Renal pelvis (tissue), 4 donors: ENCODE measurements around the gene DISC1. TPM values are rescaled to one million over a fixed set of nuclear protein-coding genes. Genes with fewer than 3 reads are reported as not detected.
"Not testable (repeated sequence)": the region's sequence is repeated elsewhere in the genome, so short reads cannot be mapped to it uniquely, and the experiment has no call there.

Source experiments
- DNase-seq: peaks from one replicate; pipeline ENCODE4 v3.0.0-alpha.2; 2013
- polyA plus RNA-seq, 3 donors: library from polyadenylated mRNA; unstranded; fragments of 120-200 nt; gene quantifications; one replicate each; pipeline ENCODE4 v1.2.1, GENCODE V29; 2013; ENCODE audit not compliant: insufficient read length in 3 of 3

DISC1 gene
- polyA plus RNA-seq, 3 donors = 5.0 to 5.5 (median 5.3) TPM

DNA sequence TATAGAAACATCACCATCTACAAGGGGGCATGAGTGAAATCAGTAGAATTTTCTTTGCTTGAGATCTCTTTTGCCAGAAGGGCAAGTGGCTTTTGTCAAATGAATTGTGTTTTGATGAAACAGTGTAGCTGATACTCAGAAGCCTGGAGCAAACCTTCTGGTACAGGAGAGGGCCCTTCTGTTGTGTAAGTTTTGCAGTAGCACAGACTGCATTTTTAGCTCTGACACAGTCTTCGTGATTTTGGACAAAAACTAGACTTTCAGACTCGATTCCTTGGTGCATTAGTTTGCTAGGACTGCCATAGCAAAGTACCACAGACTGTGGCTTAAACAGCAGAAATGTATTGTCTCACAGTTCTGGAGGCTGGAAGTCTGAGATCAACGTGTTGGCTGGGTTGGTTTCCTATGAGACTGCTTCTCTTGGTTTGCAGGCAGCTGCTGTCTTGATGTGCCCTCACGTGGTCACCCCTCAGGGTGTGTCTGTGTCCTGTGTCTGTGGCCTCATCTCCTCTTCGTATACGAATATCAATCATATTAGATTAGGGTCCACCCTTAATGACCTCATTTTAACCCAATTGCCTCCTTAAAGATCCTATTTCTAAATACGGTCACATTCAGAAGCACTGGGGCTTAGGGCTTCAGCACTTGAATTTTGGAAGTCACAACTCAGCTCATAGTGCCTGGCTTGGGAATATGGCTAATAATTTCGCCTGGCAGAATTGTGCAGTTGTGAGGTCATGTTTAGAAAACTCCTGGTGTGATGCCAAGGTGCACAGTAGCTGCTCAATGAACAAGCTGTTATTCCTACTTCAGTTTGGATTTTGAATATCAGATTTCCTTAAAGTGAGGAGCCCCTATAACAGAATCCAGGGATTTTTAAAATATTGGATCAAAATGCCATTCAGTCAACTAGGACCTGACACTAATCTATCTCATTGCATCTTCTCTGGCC lies 21.2 kb upstream of the DISC1 start:
- DNase-seq = no peak

DNA sequence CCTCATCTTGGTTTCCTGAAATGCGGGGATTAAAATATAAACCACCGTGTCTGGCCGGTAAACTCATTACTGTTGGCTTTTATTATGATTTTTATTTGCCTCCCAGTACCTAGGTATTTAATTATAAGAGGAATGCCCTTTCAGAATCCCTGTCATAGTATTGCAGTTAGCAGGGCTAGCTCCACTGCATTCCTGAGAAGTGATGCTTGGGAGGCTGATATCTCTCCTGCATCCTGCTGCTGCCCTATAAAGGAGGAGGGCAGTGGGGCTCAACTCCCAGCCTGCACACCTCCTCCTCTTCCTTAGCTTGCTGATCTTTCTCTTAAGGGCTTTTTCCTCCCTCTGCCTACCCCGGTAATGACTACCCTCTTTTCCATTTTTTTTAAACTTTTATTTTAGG lies 19.9 kb upstream of the DISC1 start:
- DNase-seq = no peak

DNA sequence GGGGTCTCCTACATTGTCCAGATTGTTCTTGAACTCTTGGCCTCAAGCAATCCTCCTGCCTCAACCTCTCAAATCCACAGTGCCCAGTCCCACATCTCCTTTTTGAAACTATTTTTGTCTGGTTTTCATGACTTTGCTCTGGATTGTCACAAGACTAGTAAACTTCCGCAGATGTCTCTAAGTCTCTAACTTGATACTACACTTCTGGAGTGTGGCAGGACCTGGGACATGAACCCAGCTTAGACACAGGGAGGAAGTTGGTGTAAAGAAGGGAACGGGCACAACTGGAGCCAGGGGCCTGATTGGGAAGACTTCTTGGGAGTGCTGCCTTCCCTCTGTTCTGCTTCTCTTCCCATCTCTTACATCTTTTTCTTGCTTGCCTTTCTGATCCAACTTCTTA lies 16.2 kb upstream of the DISC1 start:
- no peak for DNase-seq

DNA sequence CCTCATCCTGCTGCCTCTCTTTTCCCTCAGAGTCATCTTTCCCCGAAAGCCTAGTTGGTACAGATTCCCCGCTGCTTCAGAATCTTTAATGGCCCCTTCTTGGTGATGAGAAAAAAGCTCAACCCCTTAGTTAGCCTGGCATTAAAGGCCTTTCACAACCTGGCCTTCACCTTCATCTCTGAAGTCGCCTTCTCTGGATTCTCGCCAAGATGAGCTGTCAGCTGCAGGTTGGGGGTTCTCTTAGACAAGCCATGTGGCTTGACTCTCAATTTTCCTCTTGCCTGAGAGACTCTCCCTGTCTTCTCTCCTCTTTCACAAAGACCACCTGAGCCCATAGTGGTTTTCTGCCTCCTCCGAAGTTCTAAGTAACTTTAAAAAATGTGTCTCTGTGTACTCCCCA lies 15.5 kb upstream of the DISC1 start:
- DNase-seq = no peak

DNA sequence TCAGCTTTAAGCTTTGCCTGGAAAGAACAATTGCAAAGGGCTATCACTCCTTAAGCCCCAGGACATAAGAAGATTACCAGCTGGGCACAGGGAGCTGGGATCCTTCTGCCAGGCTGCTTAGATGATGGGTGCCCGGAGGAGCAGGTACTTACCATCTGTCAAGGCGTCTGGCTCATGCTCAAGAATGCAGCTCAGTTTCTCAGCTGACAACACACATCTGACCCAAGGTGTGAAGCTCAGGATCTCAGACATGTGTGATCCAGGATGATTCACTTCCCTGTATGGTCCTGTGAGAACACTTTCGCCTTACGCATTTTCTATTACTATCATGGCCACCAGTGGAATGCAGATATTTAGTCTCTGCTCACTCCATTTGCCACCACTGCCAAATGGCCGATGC lies 14.7 kb upstream of the DISC1 start:
- no peak for DNase-seq

DNA sequence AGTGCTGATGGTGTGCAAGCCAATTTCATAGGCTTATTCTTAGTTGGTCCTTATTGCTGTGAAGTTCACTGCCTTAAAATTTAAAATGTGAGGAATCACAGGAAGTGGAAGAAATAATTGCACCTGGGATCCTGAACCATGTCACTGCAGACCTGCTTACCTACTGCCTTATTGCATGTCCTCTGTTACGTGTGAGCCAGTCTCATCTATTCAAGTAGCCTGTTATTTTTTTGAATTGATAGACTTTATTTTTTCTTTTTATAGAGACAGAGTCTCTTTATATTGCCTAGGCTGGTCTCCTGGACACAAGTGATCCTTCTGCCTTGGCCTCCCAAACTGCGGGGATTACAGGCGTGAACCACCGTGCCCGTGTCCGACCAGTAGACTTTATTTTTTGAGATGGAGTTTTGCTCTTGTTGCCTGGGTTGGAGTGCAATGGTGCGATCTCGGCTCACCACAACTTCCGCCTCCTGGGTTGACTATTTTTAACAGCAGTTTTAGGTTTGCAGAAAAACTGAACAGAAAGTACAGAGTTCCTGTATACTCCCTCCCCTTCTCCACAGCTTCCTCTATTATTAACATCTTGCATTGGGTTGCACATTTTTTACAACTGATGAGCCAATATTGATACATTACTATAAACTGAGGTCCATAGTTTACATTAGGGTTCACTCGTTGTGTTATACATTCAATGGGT lies 14.0 kb upstream of the DISC1 start:
- no peak for DNase-seq

DNA sequence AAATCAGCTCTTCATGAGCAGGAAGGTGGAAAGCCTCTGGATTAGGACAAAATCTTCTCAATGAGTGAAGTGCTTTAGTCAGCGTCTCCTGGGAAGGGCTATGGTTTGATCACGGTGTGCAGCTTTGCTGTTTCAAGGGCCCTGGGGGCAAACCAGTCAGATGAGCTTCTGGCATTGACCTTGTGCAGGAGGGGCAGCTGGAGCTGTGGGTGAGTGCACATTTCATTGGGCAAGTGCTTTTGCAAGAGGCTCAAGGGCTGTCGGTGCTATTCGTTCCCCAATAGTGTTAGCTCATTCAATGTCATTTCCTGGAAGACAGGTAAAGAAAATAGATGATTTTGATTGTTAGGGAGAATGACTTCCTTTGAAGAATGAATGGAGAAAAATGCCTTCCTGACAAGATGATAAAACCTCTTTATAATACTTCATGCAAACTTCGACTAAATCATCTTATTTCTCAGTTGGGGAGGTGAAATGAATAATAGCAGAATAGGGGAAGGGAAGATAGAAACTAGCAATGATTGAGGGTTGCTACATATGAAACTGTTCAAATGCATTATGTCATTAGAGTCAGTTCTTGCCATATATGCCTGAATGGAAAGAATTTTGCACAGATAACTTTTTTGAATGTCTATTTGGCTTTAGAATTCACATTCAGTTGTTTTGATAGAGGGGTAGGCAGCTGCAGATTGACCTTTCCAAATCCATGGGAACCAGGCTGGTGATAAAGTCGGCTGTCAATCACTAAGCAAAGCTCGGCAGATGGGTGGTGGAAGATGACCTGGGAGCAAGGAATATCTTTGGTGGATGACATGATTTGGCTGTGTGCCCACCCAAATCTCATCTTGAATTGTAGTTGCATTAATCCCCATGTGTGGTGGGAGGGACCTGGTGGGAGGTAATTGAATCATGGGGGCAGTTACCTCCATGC lies 12.9 kb upstream of the DISC1 start:
- no peak for DNase-seq

DNA sequence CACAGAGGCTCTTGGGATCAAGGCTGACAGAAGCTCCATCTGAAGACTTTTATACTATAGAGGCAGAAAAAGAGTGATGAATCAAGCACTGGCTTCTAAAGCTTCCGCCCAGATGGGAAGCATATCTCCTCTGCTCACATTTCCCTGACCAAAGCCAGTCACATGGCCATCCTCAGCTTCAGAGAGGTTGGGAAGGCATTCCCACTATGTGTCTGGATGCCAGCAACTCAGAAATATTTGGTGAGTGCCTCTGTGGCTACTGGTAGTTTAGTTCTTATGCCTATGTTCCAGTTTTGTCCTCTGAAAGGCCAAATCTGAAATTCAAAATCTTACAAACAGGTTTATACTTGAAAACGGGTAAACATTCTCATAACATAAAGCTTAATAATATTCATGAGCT lies 9.9 kb upstream of the DISC1 start:
- no peak for DNase-seq

DNA sequence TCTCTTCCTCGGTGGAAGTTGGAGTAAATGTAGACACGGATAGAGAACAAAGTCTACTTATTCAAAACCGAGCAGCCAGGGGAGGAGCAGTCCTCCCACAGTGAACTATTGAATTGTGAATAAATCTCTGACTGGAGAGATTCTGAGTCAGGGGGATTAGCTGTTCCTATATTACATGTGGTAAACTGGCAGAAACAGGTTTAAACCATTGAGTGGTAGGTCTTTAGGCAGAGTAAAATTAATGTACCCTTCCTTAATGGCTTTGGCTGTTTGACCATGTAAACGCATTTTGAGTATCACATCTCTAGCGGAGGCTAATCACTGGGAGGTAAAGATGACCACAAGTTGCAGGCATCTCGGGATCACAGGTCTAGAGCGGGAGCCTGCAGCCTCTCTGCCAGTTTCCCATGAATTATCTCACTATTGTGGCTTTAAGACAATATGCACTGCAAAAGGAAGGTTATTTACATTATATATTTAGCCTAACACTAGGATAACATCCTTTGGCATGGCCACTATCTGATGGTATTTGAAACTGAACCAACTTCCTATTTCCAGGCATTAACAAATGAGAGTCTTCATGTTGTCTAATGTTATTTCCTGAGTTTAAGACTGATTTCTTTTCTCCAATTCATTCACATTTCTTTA lies 7.9 kb upstream of the DISC1 start:
- DNase-seq = no peak

DNA sequence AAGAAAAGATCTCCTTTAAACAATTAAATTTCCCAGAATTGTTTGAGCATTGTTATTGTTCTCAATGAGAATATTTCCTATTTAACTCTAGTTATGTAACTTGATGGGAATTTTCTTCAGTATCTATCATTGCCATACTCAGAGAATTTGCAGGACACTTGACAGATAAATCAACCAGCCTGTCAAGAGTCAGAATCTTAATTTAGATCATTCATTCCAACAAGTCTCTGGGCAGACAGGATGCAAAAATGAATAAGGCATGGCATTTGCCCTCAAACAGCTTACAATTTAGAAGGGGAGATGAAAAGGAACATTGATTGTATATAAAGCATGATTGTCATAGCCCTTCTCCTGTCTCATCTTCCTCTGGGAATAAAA lies 7.3 kb upstream of the DISC1 start:
- no peak for DNase-seq

DNA sequence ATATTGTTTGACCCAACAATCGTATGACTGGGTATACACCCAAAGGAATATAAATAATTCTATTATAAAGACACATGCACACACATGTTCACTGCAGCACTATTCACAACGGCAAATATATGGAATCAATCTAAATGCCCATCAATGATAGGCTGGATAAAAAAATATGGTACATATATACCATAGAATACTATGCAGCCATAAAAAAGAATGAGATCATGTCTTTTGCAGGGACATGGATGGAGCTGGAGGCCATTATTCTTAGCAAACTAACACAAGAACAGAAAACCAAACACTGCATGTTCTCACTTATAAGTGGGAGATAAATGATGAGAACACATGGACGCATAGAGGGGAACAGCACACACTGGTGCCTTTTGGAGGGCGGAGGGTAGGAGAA lies 1.5 kb upstream of the DISC1 start:
- not testable (repeated sequence) for DNase-seq

DNA sequence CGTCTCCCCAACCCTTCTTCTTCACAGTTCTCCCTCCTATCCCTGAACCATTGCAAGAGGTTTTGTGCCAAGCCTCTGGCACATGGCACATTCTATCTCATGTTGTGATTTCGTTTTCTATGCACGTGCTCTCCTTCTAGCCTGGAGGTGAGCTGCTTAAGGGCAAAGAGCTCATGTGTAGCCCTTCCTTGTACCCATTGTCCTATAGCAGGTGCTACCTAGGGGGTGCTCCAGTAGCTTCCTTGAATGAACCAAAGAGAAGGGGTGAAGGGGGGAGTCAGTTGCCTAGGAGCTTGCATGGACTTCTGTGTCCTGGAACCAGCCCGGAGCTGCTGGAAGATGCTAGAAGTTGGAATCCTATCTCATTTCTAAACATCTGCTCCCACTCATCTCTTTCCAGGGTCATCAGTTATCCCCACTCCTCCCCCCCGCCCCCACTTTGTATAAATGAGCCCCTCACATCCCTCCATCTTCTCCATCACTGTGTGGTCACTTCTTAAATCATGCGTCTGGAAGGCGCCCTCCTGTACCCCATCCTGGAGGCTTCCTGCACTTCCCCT lies 535 bp upstream of the DISC1 start:
- DNase-seq = no peak

DNA sequence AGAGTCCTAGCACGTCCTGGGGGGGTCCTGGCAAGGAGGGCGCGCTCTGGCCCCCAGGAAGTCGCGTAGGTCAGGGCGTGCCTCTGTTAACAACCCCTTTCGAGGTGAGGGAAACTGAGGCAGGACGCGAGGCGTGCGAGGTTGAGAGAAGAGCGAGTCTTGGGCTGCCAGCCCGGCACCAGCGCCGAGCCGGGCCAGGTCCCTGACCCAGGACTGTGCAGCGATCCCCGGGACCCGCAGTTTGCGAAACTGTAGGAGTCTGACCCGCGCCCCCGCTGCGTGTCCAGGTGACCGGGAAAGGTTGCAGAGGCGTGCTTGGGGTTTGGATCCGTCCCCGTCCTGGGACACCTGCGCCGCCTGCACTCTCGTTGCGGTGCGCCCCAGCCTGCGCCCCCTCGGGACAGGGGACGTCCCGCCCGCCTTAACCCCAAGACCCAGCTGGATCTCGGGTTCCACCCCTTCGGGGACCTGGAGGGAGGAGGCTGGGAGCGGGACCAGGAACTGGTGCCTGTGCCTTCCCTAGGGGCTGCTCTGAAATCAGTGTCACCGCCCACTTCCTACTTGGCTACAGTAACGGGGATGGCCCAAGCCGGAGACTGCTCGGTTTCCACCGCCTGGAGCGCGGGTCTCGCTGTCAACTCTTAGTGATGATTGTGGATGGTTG lies 493 bp downstream of the DISC1 start:
- no peak for DNase-seq

DNA sequence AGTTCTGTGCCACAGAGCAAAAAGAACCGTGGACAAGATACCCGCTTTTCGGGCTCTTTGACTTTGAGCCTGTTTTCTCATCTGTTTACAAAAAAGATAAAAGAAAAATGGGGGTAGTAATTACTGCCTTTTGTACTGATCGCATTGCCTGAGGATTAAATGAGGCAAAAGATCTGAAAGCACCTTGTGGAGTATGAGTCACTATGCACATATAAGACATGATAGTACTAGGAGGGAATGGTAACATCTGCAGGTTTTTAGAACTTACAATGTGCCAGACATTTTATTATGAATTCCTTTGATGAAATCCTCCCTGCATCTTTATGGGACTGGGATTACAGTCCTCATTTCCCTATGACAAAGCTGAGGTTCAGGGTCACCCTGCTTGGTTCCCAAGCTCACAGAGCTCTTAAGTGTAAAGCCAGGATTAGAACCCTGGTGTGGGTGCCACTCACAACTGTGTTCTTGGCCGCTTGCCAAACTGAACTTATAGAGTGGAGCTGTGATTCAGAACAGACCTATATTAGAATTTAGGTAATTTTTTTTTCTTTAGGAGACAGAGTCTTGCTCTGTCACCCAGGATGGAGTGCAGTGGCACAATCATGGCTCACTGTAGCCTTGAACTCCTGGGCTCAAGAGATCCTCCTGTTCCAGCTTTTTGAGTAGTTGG lies 1.8 kb downstream of the DISC1 start:
- DNase-seq = no peak

DNA sequence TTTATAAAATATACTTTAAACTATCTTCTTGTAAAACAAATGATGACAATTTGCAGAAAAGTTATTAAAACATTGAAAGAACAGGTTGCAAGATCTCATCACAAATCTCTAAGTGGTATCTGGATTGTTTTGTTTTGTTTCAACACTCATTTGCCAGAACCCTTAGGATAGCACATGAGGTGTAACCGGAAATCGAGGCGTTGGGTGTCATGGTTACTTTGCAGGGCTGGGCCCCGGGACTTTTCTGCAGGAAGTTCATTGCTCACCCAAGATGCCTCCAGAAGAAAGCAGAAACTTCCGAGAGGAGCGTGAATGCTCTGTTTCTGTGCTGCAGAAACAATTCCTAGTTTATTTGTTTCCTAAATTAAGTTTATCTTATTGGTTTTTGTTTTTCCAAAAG lies 2.5 kb downstream of the DISC1 start:
- no peak for DNase-seq

DNA sequence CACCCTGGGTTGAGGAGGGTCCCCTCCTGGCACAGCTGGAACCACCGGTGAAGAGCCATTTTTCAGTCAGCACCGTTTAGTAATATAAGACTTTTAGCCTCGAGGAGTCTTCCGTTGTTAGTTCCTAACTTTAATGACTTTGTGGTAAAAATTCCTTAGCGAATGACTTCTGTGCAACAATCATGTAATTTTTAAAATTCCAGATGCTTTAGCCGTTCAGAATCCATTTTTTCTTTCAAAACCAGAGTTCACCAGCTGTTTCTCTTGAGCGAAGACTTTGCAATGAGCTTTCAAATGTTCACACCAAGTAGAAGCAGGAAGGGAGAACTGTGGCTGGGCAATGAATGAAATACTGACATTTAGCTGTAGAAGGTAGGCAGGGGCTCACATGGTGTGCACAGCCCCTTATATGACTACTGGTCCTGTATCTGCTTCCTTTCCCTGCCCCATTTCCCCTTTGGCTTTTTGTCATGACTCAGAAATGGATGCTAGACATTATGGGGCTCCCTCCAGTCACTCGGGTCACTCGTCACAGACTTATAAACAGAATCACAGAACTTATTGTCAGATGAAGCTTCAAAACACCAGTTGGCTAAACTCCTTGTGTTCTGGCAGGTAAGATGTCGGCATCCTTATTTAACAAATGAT lies 4.1 kb downstream of the DISC1 start:
- DNase-seq = no peak

DNA sequence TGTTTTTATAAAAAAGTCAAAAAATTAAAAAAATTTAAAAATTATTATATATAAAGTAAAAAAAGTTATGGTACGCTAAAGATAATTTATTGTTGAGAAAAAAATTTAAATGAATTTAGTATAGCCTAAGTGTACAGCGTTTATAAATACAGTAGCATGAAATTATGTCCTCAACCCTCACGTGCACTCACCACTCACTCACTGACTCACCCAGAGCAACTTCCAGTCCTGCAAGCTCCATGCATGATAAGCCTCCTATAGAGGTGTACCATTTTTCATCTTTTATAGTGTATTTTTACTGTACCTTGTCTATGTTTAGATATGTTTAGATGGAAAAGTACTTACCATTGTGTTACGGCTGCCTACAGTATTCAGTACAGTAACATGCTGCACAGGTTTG lies 5.1 kb downstream of the DISC1 start:
- no peak for DNase-seq

DNA sequence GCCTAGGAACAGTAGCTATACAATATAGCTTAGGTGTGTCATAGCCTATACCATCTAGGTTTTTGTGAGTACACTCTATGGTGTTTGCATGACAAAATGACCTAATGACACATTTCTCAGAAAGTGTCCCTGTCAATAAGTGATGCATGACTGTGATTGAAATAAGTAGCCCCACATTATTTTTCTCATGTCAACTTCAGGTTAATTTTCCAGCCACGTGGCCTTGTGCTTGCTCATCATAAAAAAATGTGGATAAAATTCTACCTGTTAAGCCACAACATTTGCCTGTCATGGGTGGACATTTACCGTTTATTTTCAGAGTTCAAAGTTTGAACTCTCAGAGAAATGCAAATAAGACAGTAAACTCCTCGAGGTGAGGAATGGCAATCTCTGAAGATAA lies 5.5 kb downstream of the DISC1 start:
- DNase-seq = no peak

DNA sequence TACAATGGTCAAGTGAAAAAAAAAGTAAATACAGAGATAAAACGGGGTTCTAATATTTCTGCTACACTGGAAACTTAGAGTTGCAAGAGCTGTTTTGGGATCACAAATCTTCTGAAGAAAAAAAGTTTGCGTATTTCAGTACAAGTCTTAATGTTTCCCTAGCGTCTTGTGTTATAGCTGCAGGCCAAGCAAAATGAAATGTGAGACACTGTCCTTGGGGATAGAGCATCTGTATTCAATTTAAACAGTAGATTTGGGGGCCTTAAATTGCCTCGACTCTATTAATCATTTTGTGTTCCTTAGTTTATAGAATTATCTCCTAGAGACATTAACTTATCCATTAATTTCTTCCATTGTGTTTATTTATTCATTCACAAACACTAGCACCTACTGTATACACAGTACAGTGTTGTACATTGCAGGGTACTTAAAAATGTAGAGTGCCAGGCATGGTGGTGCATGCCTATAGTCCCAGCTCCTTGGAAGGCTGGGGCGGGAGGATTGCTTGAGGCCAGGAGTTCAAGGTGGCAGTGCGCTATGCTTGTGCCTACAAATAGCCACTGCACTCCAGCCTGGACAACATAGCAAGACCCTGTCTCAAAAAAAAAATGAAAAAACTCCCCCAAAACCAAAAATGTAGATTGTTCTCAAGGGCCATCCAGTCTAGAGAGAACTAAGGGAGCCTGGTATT lies 7.9 kb downstream of the DISC1 start:
- DNase-seq = no peak
